Activated naive CD8-positive, alpha-beta T cell treated with anti-CD3 and anti-CD28 coated beads, Interleukin-2, amount 10 ng/mL, durations not matched to agents 7 days and 5 days (primary cell): Measurements from ENCODE around the gene MRPL39. TPM values are rescaled to one million over a fixed set of nuclear protein-coding genes. Genes with fewer than 3 reads are reported as not detected.
"Not testable (repeated sequence)": the region's sequence is repeated elsewhere in the genome, so short reads cannot be mapped to it uniquely, and the experiment has no call there.

Experiments used
- ATAC-seq: fragments of 150-1000 bp; cut with Tn5 transposase; one replicate; pipeline ENCODE4 v1.10.0; 2021; ENCODE audit warnings: low read depth, moderate library complexity
- POLR2A ChIA-PET: fragments of 350-600 bp; sonication (Branson Sonifier 250); formaldehyde crosslinking; loops from one replicate; lab custom pipeline; 2021; ENCODE audit warnings: antibody characterized with exemption; lab: Charles Lee
- DNase-seq: peaks from one replicate; pipeline ENCODE4 v3.0.0; 2021
- H3K27ac Mint-ChIP-seq: one replicate; pipeline ENCODE4 v1.8.0; 2022; ENCODE audit warnings: mild to moderate bottlenecking, mixed read lengths
- H3K27me3 Mint-ChIP-seq: one replicate; pipeline ENCODE4 v1.8.0; 2022; ENCODE audit warnings: mild to moderate bottlenecking, moderate library complexity, mixed read lengths
- H3K36me3 Mint-ChIP-seq: one replicate; pipeline ENCODE4 v1.8.0; 2021; ENCODE audit warnings: mild to moderate bottlenecking, mixed read lengths
- H3K4me1 Mint-ChIP-seq: one replicate; pipeline ENCODE4 v1.8.0; 2021; ENCODE audit warnings: mixed read lengths
- H3K4me3 Mint-ChIP-seq: one replicate; pipeline ENCODE4 v1.8.0; 2022; ENCODE audit warnings: mild to moderate bottlenecking, moderate library complexity, mixed read lengths
- H3K9me3 Mint-ChIP-seq: one replicate; pipeline ENCODE4 v1.8.0; 2021; ENCODE audit warnings: mixed read lengths
- total RNA-seq, 2 experiments: library from RNA; stranded (reverse); gene quantifications; one replicate each; pipeline ENCODE4 v1.2.3, GENCODE V29; 2021

Gene MRPL39
- total RNA-seq, 2 experiments from 2014 or later = 34.1 to 34.2 TPM

DNA sequence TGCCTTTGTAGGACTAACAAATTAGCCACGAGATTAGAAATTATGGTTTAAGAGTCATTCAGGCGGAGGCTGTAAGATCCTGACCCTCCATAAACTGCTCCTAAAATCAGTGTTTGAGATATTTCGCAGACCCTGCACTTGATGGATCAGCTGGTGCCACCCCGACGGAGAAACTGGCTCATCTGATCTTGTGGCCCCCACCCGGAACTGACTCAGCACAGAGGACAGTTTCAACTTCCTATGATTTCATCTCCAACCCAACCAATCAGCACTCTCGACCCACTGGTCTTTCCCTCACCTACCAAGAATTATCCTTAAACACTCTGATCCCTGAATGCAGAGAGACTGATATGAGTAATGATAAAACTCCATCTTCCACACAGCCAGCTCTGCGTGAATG is 28.0 kb upstream of the MRPL39 start:
- H3K27ac Mint-ChIP-seq = no peak overlapping the region
- DNase-seq (no peak), ATAC-seq (no peak)
- POLR2A ChIA-PET = no interaction called here
- peaks cover 33% of the 10 kb centered on the region for H3K27me3 Mint-ChIP-seq
- no peaks in the 10 kb centered on the region for H3K36me3 Mint-ChIP-seq
- no peaks in the 10 kb centered on the region for H3K9me3 Mint-ChIP-seq
- peaks cover 8% of the 10 kb centered on the region for H3K4me1 Mint-ChIP-seq
- H3K4me3 Mint-ChIP-seq = no peak overlapping the region

DNA sequence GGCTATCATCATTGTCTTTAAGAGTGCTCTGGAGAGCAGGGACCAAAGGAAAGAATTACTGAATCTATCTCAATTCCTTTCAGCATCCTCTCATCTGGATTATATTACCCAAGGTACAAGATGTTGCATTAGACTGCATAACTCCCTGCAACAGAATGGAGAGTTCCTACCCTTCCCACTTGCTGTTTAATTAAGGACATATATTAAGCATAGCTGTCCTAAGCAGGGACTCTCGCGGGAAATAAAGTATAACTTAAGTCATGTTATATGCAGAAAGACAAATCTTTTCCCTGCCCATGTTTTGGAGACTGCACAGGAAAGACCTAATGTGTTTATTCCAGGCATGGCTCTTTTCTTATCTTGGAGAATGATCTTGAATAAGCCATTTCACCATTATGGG is 25.0 kb upstream of the MRPL39 start:
- Mint-ChIP-seq H3K27ac (no peak overlapping the region), H3K4me1 (no peaks in the 10 kb centered on the region), H3K9me3 (no peaks in the 10 kb centered on the region), H3K36me3 (no peaks in the 10 kb centered on the region), H3K27me3 (peaks cover 12% of the 10 kb centered on the region), H3K4me3 (no peak overlapping the region)
- POLR2A ChIA-PET = no interaction called here
- ATAC-seq (no peak), DNase-seq (no peak)

DNA sequence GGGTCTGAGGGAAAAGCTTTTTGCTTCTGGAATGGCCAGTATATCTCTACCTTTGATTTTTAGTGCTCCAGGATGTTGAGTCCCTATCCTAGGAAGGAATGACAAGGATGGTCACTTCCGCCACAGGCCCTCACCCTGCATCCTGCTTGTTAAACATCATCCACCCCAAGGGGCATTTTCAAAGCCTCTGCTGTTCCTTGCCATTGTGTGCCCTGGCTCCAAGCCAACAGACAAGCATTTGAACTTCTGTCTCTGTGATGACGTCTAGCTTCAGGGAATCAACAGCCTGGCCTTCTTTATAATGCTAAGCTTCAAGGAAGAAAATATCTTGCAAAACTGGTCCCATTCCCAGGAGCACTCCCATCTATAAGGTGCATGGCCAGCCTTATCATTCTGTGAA is 19.5 kb upstream of the MRPL39 start:
- ATAC-seq = no peak
- no peak for DNase-seq
- POLR2A ChIA-PET = no interaction called here
- Mint-ChIP-seq H3K27ac (no peak overlapping the region), H3K4me1 (no peaks in the 10 kb centered on the region), H3K27me3 (peaks cover 3% of the 10 kb centered on the region), H3K36me3 (no peaks in the 10 kb centered on the region), H3K4me3 (no peak overlapping the region), H3K9me3 (no peaks in the 10 kb centered on the region)

DNA sequence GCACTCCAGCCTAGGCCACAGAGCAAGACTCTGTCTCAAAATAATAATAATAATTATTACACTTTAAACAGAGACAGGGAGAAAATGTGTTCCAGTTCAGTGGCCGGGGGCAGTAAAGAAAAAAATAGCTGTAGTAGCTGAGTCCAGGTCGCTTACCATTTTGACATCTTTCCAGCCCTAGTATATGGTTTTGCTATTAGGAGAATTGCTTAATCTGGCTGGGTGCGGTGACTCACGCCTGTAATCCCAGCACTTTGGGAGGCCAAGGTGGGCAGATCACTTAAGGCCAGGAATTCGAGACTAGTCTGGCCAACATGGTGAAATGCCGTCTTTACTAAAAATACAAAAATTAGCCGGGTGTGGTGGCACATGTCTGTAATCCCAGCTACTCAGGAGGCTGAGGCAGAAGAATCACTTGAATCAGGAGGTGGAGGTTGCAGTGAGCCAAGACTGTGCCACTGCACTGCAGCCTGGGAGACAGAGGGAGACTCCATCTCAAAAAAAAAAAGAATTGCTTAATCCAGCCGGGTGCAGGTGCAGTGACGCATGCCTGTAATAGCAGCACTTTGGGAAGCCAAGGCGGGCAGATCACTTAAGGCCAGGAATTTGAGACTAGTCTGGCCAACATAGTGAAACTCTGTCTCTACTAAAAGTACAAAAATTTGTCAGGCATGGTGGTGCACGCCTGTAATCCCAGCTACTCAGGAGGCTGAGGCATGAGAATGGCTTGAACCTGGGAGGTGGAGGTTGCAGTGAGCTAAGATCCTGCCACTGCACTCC is 18.7 kb upstream of the MRPL39 start:
- DNase-seq, H3K4me1 Mint-ChIP-seq, H3K27me3 Mint-ChIP-seq, H3K9me3 Mint-ChIP-seq, H3K4me3 Mint-ChIP-seq, POLR2A ChIA-PET, H3K36me3 Mint-ChIP-seq, H3K27ac Mint-ChIP-seq, ATAC-seq: not testable (repeated sequence)

DNA sequence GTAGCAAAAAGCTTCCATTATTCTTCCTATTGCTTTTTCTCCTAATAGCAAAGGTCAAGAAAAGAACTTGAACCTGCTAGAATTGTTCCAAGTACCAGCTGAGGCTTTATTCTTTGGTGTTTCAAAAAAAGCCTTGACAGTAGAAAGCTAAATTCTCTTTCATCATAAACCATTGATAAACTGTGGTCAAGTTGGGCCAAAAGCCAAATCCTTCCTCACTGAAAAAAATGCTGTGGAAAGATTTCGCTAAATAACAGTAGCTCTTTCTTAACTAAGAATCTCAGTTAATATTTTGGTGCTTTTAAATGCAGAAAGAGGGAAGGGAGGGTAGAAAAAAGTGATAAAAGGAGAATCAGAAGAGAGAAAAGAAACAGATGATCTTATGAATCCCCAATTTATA is 17.8 kb upstream of the MRPL39 start:
- no peak overlapping the region for H3K4me3 Mint-ChIP-seq
- H3K27ac Mint-ChIP-seq = no peak overlapping the region
- POLR2A ChIA-PET = no interaction called here
- no peaks in the 10 kb centered on the region for H3K27me3 Mint-ChIP-seq
- ATAC-seq (no peak), DNase-seq (no peak)
- H3K4me1 Mint-ChIP-seq = no peaks in the 10 kb centered on the region
- H3K36me3 Mint-ChIP-seq = no peaks in the 10 kb centered on the region
- H3K9me3 Mint-ChIP-seq = no peaks in the 10 kb centered on the region

DNA sequence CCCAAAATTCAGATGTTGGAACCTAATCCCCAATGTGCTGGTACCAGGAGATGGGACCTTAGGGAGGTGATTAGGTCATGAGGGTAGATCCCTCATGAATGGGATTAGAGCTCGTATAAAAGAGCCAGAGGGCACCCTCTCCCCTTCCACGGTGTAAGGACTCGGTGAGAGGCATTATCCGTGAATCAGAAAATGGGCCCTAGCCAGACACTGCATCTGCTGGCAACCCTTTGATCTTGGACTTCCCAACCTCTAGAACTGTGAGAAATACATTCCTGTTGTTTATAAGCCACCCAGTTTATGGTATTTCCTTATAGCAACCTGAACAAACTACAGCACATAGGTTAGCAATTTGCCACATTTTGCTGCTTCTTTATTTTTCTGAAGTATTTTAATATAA is 17.2 kb upstream of the MRPL39 start:
- POLR2A ChIA-PET = no interaction called here
- no peaks in the 10 kb centered on the region for H3K9me3 Mint-ChIP-seq
- H3K36me3 Mint-ChIP-seq = no peaks in the 10 kb centered on the region
- ATAC-seq (no peak), DNase-seq (no peak)
- H3K4me1 Mint-ChIP-seq = no peaks in the 10 kb centered on the region
- H3K27me3 Mint-ChIP-seq = peaks cover 1% of the 10 kb centered on the region
- no peak overlapping the region for H3K27ac Mint-ChIP-seq
- no peak overlapping the region for H3K4me3 Mint-ChIP-seq

DNA sequence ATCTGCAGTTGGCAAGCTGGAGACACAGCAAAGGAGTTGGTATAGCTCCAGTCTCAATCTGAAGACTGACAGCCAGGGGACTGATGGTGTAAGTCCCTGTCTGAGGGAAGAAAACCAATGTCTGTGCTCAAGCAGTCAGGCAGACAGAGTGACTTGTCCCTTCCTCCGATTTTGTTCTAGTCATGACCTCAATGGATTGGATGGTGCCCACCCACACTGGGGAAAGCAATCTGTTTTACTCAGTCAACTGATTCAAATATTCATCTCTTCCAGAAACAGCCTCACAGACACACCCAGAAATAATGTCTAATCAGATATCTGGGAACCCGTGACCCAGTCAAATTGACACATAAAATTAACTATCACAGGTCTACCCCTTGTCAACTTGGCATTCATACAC is 11.9 kb upstream of the MRPL39 start:
- DNase-seq = no peak
- H3K27ac Mint-ChIP-seq = no peak overlapping the region
- H3K27me3 Mint-ChIP-seq = peaks cover 12% of the 10 kb centered on the region
- H3K9me3 Mint-ChIP-seq = no peaks in the 10 kb centered on the region
- H3K4me1 Mint-ChIP-seq = no peaks in the 10 kb centered on the region
- POLR2A ChIA-PET = no interaction called here
- no peaks in the 10 kb centered on the region for H3K36me3 Mint-ChIP-seq
- no peak overlapping the region for H3K4me3 Mint-ChIP-seq
- ATAC-seq = no peak

DNA sequence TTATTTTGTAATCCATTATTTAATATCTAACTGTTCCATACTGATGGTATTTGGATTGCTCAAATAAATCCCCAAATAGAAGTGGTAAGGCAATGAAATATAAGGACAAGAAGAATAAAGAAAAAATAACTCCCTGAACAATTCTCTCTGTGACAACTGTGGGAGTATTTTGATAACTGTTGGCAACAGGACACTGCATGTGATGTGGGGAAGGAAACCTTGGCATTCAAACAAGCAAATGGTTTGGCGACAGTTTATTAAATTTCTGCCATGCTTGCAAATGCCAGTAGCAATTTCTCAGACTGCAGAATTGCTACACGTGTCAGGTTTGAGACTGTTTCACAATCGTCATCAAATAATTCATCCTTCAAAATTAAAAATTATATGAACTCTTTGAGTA is 8.6 kb upstream of the MRPL39 start:
- no peaks in the 10 kb centered on the region for H3K36me3 Mint-ChIP-seq
- no peaks in the 10 kb centered on the region for H3K9me3 Mint-ChIP-seq
- no peak overlapping the region for H3K27ac Mint-ChIP-seq
- no peak for DNase-seq
- POLR2A ChIA-PET = no interaction called here
- no peak for ATAC-seq
- H3K4me1 Mint-ChIP-seq = no peaks in the 10 kb centered on the region
- no peak overlapping the region for H3K4me3 Mint-ChIP-seq
- H3K27me3 Mint-ChIP-seq = peaks cover 12% of the 10 kb centered on the region

DNA sequence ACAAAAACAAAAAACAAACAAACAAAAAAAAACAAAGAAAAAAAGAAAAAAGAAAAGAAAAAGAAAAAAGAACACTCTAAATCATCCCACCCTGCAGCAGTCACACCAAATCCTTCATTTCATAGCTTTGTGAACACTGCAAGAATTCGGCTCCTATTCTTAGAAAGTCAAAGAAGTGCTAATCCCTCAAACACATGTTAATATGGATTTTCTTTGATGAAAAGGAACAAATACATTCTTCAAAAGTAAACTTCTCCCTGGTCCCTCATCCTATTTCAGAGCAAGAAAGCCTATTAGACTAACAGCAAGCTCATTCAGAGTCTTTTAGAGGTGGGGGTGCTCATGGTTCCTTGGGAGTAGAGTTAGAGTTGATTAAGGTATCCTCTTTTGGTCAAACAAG is 7.2 kb upstream of the MRPL39 start:
- Mint-ChIP-seq H3K36me3 (no peaks in the 10 kb centered on the region), H3K27ac (no peak overlapping the region), H3K9me3 (no peaks in the 10 kb centered on the region), H3K4me3 (no peak overlapping the region), H3K4me1 (no peaks in the 10 kb centered on the region), H3K27me3 (peaks cover 10% of the 10 kb centered on the region)
- ATAC-seq (no peak), DNase-seq (no peak)
- POLR2A ChIA-PET = no interaction called here

DNA sequence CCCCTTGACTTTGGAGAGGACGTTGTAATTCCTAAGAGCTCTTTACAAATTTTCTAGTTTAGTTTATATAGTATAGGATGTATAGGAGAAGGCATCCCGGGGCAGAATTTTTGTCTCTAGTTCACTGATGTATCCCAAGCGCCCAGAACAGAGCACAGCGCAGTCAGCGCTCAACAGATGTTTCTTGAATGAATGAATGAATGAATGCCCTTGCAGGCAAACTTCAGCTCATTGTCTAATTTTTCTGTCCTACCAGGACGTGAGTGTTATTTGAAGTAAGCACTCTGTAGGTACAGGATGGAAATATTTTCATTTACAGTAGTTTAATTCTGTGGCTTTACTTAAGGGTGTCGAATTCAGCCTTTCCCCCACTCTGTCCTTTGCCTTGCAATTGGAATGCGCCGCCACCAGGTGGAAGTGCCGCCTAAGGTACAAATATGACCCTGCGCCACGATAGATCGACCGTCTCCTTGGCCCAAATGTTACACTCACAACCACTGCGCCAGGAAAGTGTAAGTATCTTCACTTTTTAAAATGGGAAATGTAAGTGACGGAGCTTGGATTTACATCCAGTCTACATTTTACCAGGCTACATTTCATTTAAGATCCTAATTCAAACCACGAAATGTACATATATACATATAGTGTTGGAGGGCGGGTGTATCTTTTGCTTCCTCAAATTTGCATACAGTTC is 910 bp upstream of the MRPL39 start:
- peak overlapping the region; percentile 100 for H3K4me3 Mint-ChIP-seq
- peaks cover 11% of the 10 kb centered on the region for H3K36me3 Mint-ChIP-seq
- H3K27me3 Mint-ChIP-seq = no peaks in the 10 kb centered on the region
- H3K27ac Mint-ChIP-seq = peak overlapping the region; percentile 99
- H3K4me1 Mint-ChIP-seq = peaks cover 24% of the 10 kb centered on the region
- POLR2A ChIA-PET = interaction anchor here (1.1 kb wide), 1 partner anchor 127 kb away, joined by 3 read pairs; the partner anchor contains the start of genes ATP5PF and GABPA
- peak; percentile 75 for DNase-seq
- no peaks in the 10 kb centered on the region for H3K9me3 Mint-ChIP-seq
- peak; percentile 72 for ATAC-seq

DNA sequence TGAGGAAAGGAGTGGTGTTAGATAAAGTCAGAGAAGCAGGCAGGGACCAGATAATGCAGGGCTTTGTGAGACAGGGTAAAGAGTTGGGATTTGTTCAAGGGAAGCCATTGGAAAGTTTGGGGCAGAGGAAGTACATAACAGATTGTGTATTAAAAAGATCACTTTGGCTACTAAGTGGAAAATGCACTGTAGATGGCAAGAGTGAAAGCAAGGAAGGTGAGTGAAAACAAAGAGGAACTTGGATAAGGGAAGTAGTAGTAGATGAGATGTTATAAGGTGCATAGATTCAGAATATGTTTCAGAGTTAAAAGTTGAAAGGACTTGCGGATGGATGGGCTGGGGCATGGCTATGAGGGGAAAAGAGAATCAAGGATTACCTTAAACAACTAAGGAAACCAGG is 17.4 kb downstream of the MRPL39 start:
- H3K9me3 Mint-ChIP-seq = no peaks in the 10 kb centered on the region
- ATAC-seq (no peak), DNase-seq (no peak)
- H3K27ac Mint-ChIP-seq = no peak overlapping the region
- no peak overlapping the region for H3K4me3 Mint-ChIP-seq
- peaks cover 57% of the 10 kb centered on the region for H3K36me3 Mint-ChIP-seq
- H3K27me3 Mint-ChIP-seq = no peaks in the 10 kb centered on the region
- peaks cover 7% of the 10 kb centered on the region for H3K4me1 Mint-ChIP-seq
- POLR2A ChIA-PET = no interaction called here

DNA sequence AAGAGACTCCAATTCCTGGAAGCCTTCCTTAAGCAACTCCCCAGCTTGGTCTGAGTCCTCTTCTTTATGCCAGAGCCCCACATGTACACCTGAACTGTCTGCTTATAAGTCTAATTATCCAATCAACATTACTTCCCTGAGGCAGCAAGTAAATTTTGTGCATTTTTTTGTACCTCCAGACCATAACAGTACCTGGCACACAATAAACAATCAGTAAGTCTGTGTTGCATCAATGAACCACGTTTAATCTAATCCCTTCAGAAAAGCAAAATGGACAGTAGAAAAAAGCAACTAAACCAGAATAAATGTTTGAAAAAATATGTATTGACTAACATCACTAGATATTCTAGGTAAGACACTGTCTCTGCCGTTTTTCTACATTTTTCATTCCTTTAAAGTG is 20.5 kb downstream of the MRPL39 start:
- ATAC-seq (no peak), DNase-seq (no peak)
- Mint-ChIP-seq H3K27me3 (no peaks in the 10 kb centered on the region), H3K4me1 (peaks cover 22% of the 10 kb centered on the region), H3K4me3 (no peak overlapping the region), H3K36me3 (peaks cover 47% of the 10 kb centered on the region), H3K9me3 (no peaks in the 10 kb centered on the region), H3K27ac (no peak overlapping the region)
- POLR2A ChIA-PET = no interaction called here

DNA sequence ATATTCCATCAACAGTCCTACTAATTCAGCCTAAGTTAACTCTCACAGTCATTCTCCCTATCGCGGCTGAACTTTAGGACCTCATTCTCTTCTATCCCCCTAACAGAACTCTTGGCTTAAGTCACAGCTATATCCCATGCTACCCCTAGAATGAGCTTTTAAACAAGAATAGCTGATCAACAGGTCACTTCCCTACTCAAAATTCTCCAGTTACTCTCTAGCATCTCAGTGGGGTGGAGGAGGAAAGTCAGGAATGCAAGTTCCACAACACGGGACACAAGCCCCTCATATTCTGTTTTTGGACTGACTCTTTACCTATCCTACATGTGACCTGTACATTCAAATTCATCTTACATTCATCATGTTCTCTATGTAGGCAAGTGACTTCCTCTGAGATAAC is 21.0 kb downstream of the MRPL39 start:
- peaks cover 22% of the 10 kb centered on the region for H3K4me1 Mint-ChIP-seq
- H3K27ac Mint-ChIP-seq = no peak overlapping the region
- POLR2A ChIA-PET = interaction anchor here (0.7 kb wide), 1 partner anchor 130 kb away, joined by 3 read pairs; no protein-coding TSS in a partner anchor
- no peaks in the 10 kb centered on the region for H3K27me3 Mint-ChIP-seq
- no peak overlapping the region for H3K4me3 Mint-ChIP-seq
- peaks cover 43% of the 10 kb centered on the region for H3K36me3 Mint-ChIP-seq
- no peaks in the 10 kb centered on the region for H3K9me3 Mint-ChIP-seq
- ATAC-seq = no peak
- DNase-seq = no peak
